WTC11 (cell line): ENCODE measurements around the gene ZFX. TPM values are rescaled to one million over a fixed set of nuclear protein-coding genes. Genes with fewer than 3 reads are reported as not detected.

Experiments
- ATAC-seq: fragments of 200-7000 bp; cut with Tn5 transposase; 2 replicates; pipeline ENCODE4 v1.10.0; 2021; ENCODE audit warnings: mild to moderate bottlenecking, moderate library complexity
- CTCF ChIA-PET: fragments of 300-600 bp; sonication (Branson Sonifier 250); formaldehyde crosslinking; loops from one replicate; lab custom pipeline; 2021; ENCODE audit warnings: antibody characterized with exemption; lab: Charles Lee
- POLR2A ChIA-PET: fragments of 350-600 bp; sonication (Branson Sonifier 250); formaldehyde crosslinking; loops from one replicate; lab custom pipeline; 2021; ENCODE audit warnings: antibody characterized with exemption; lab: Charles Lee
- DNase-seq: peaks from one replicate; pipeline ENCODE4 v3.0.0; 2021; ENCODE audit warnings: low spot score
- H3K27ac Mint-ChIP-seq: 2 replicates; pipeline ENCODE4 v1.8.0; 2021; ENCODE audit warnings: mixed read lengths
- H3K27me3 Mint-ChIP-seq: 2 replicates; pipeline ENCODE4 v1.8.0; 2021; ENCODE audit warnings: low read depth, mild to moderate bottlenecking, moderate library complexity, mixed read lengths
- H3K36me3 Mint-ChIP-seq: 2 replicates; pipeline ENCODE4 v1.8.0; 2021; ENCODE audit warnings: mixed read lengths
- H3K4me1 Mint-ChIP-seq: 2 replicates; pipeline ENCODE4 v1.8.0; 2022; ENCODE audit warnings: mixed read lengths
- H3K4me3 Mint-ChIP-seq: 2 replicates; pipeline ENCODE4 v1.8.0; 2021; ENCODE audit warnings: mild to moderate bottlenecking, moderate library complexity, mixed read lengths
- H3K9me3 Mint-ChIP-seq: 2 replicates; pipeline ENCODE4 v1.8.0; 2021; ENCODE audit warnings: mixed read lengths
- GABPB1 ChIP-seq: sonication (generic); formaldehyde crosslinking; IDR thresholded peaks from 2 replicates; pipeline ENCODE4 v1.8.1; 2023; ENCODE audit warnings: mild to moderate bottlenecking, missing genetic modification reagents
- NFATC4 ChIP-seq: fragments of 250-450 bp; sonication (Bioruptor Pico); IDR thresholded peaks from 2 replicates; pipeline ENCODE4 v1.9.0; 2021; ENCODE audit warnings: mild to moderate bottlenecking
- TP53 ChIP-seq: sonication (generic); formaldehyde crosslinking; IDR thresholded peaks from 2 replicates; pipeline ENCODE4 v1.8.1; 2023; ENCODE audit warnings: mild to moderate bottlenecking, missing genetic modification reagents
- ZNF396 ChIP-seq: fragments of 250-450 bp; sonication (Bioruptor Pico); IDR thresholded peaks from 2 replicates; pipeline ENCODE4 v1.8.0; 2021; ENCODE audit warnings: mild to moderate bottlenecking, moderate library complexity, borderline replicate concordance
- total RNA-seq: library from RNA; stranded (reverse); gene quantifications from 3 replicates; pipeline ENCODE4 v1.2.3, GENCODE V29; 2021
- TF ChIP-seq, protein P1 (sequence below): fragments of 250-450 bp; sonication (Bioruptor Pico); IDR thresholded peaks from 2 replicates; pipeline ENCODE4 v1.9.0; 2021; ENCODE audit warnings: mild to moderate bottlenecking
- TF ChIP-seq, protein P2 (sequence below): sonication (generic); formaldehyde crosslinking; IDR thresholded peaks from 2 replicates; pipeline ENCODE4 v1.8.1; 2023; ENCODE audit warnings: mild to moderate bottlenecking, missing genetic modification reagents, moderate library complexity
- TF ChIP-seq, protein P3 (sequence below): sonication (generic); formaldehyde crosslinking; conservative IDR thresholded peaks from 2 replicates; pipeline ENCODE4 v1.8.1; 2023; ENCODE audit warnings: mild to moderate bottlenecking, low read depth, missing genetic modification reagents, moderate library complexity
- TF ChIP-seq, protein P4 (sequence below): fragments of 250-450 bp; sonication (Bioruptor Pico); IDR thresholded peaks from 2 replicates; pipeline ENCODE4 v1.9.0; 2021; ENCODE audit warnings: moderate library complexity, mild to moderate bottlenecking, inconsistent platforms, borderline replicate concordance
- TF ChIP-seq, protein P5 (sequence below): sonication (generic); formaldehyde crosslinking; conservative IDR thresholded peaks from 2 replicates; pipeline ENCODE4 v1.8.1; 2022; ENCODE audit warnings: mild to moderate bottlenecking, missing genetic modification reagents
- TF ChIP-seq, protein P6 (sequence below): sonication (generic); formaldehyde crosslinking; IDR thresholded peaks from 2 replicates; pipeline ENCODE4 v1.8.0; 2023; ENCODE audit warnings: missing genetic modification reagents, mild to moderate bottlenecking, borderline replicate concordance
- TF ChIP-seq, protein P7 (sequence below): sonication (generic); formaldehyde crosslinking; IDR thresholded peaks from 2 replicates; pipeline ENCODE4 v1.8.0; 2023; ENCODE audit warnings: mild to moderate bottlenecking, missing genetic modification reagents

Gene ZFX
- total RNA-seq, 1 experiment from 2014 or later, result 19.3 TPM

DNA sequence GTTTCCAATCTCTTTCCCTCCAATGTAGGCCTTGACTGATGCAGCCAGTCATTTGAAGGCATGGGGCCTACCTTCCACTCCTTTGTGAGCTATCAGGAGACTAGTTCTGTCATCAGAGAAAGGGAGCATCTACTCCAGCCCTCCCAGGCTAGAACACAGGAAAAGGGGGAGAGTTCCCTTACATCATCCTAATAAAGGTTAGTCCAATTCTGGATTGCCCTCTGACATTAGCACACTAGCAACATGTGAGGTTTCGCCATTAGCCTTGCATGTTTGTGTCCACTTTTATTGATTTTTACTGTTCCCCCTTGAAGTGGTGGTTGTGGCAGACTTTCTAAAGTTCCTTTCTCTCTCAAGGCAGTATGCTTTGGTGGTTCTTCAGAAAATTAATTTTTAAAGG is 67.3 kb downstream of the ZFX start:
- ATAC-seq, result no peak
- Mint-ChIP-seq H3K9me3 (no peaks in the 10 kb centered on the region), H3K36me3 (no peaks in the 10 kb centered on the region), H3K4me1 (peaks cover 24% of the 10 kb centered on the region), H3K27me3 (no peaks in the 10 kb centered on the region), H3K27ac (peak overlapping the region; percentile 32; the same call in 1 of the 2 replicates), H3K4me3 (no peak overlapping the region)
- no peak for DNase-seq
- CTCF ChIA-PET, result no interaction called here
- POLR2A ChIA-PET, result no interaction called here
- TF ChIP-seq, protein P1, sequence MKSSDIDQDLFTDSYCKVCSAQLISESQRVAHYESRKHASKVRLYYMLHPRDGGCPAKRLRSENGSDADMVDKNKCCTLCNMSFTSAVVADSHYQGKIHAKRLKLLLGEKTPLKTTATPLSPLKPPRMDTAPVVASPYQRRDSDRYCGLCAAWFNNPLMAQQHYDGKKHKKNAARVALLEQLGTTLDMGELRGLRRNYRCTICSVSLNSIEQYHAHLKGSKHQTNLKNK (CRISPR knock-in tag), result no peak
- TF ChIP-seq, protein P2, sequence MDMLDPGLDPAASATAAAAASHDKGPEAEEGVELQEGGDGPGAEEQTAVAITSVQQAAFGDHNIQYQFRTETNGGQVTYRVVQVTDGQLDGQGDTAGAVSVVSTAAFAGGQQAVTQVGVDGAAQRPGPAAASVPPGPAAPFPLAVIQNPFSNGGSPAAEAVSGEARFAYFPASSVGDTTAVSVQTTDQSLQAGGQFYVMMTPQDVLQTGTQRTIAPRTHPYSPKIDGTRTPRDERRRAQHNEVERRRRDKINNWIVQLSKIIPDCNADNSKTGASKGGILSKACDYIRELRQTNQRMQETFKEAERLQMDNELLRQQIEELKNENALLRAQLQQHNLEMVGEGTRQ (CRISPR knock-in tag), result no peak
- TF ChIP-seq, protein P3, sequence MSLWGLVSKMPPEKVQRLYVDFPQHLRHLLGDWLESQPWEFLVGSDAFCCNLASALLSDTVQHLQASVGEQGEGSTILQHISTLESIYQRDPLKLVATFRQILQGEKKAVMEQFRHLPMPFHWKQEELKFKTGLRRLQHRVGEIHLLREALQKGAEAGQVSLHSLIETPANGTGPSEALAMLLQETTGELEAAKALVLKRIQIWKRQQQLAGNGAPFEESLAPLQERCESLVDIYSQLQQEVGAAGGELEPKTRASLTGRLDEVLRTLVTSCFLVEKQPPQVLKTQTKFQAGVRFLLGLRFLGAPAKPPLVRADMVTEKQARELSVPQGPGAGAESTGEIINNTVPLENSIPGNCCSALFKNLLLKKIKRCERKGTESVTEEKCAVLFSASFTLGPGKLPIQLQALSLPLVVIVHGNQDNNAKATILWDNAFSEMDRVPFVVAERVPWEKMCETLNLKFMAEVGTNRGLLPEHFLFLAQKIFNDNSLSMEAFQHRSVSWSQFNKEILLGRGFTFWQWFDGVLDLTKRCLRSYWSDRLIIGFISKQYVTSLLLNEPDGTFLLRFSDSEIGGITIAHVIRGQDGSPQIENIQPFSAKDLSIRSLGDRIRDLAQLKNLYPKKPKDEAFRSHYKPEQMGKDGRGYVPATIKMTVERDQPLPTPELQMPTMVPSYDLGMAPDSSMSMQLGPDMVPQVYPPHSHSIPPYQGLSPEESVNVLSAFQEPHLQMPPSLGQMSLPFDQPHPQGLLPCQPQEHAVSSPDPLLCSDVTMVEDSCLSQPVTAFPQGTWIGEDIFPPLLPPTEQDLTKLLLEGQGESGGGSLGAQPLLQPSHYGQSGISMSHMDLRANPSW (CRISPR knock-in tag), result no peak
- TF ChIP-seq GABPB1 (CRISPR knock-in tag), result 0 out of 2 replicates have a peak, but pooled peaks have one; percentile 25

DNA sequence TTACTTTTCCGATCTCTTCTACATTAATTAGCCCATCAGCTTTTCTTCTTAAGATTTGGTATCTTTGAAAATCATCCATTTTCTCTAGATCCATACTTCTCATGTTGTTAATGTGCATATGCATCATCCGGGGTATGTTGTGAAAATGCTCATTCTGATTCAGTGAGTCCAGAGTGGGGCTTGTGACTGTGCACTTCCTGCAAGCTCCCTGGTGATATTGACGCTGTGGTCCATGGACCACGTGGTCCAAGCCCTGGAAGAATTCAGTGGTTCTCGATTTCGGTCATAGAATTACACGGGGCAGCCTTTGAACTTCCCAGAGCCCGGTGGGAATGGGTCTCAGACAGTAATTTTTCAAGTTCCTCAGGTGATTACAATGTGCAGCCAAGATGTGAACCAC is 69.8 kb downstream of the ZFX start:
- Mint-ChIP-seq H3K27ac (no peak overlapping the region), H3K36me3 (no peaks in the 10 kb centered on the region), H3K4me1 (peaks cover 24% of the 10 kb centered on the region), H3K27me3 (no peaks in the 10 kb centered on the region), H3K9me3 (no peaks in the 10 kb centered on the region), H3K4me3 (no peak overlapping the region)
- POLR2A ChIA-PET, result no interaction called here
- no peak for ATAC-seq
- TF ChIP-seq, protein P4, sequence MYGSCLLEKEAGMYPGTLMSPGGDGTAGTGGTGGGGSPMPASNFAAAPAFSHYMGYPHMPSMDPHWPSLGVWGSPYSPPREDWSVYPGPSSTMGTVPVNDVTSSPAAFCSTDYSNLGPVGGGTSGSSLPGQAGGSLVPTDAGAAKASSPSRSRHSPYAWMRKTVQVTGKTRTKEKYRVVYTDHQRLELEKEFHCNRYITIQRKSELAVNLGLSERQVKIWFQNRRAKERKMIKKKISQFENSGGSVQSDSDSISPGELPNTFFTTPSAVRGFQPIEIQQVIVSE (CRISPR knock-in tag), result no peak
- TF ChIP-seq TP53 (no peak), NFATC4 (CRISPR knock-in tag) (no peak), ZNF396 (no peak)
- TF ChIP-seq, protein P5, sequence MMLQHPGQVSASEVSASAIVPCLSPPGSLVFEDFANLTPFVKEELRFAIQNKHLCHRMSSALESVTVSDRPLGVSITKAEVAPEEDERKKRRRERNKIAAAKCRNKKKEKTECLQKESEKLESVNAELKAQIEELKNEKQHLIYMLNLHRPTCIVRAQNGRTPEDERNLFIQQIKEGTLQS (CRISPR knock-in tag), result no peak
- TF ChIP-seq, protein P6, sequence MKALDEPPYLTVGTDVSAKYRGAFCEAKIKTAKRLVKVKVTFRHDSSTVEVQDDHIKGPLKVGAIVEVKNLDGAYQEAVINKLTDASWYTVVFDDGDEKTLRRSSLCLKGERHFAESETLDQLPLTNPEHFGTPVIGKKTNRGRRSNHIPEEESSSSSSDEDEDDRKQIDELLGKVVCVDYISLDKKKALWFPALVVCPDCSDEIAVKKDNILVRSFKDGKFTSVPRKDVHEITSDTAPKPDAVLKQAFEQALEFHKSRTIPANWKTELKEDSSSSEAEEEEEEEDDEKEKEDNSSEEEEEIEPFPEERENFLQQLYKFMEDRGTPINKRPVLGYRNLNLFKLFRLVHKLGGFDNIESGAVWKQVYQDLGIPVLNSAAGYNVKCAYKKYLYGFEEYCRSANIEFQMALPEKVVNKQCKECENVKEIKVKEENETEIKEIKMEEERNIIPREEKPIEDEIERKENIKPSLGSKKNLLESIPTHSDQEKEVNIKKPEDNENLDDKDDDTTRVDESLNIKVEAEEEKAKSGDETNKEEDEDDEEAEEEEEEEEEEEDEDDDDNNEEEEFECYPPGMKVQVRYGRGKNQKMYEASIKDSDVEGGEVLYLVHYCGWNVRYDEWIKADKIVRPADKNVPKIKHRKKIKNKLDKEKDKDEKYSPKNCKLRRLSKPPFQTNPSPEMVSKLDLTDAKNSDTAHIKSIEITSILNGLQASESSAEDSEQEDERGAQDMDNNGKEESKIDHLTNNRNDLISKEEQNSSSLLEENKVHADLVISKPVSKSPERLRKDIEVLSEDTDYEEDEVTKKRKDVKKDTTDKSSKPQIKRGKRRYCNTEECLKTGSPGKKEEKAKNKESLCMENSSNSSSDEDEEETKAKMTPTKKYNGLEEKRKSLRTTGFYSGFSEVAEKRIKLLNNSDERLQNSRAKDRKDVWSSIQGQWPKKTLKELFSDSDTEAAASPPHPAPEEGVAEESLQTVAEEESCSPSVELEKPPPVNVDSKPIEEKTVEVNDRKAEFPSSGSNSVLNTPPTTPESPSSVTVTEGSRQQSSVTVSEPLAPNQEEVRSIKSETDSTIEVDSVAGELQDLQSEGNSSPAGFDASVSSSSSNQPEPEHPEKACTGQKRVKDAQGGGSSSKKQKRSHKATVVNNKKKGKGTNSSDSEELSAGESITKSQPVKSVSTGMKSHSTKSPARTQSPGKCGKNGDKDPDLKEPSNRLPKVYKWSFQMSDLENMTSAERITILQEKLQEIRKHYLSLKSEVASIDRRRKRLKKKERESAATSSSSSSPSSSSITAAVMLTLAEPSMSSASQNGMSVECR (CRISPR knock-in tag), result no peak
- TF ChIP-seq, protein P1 (CRISPR knock-in tag), result no peak
- TF ChIP-seq, protein P2 (CRISPR knock-in tag), result no peak
- TF ChIP-seq, protein P7, sequence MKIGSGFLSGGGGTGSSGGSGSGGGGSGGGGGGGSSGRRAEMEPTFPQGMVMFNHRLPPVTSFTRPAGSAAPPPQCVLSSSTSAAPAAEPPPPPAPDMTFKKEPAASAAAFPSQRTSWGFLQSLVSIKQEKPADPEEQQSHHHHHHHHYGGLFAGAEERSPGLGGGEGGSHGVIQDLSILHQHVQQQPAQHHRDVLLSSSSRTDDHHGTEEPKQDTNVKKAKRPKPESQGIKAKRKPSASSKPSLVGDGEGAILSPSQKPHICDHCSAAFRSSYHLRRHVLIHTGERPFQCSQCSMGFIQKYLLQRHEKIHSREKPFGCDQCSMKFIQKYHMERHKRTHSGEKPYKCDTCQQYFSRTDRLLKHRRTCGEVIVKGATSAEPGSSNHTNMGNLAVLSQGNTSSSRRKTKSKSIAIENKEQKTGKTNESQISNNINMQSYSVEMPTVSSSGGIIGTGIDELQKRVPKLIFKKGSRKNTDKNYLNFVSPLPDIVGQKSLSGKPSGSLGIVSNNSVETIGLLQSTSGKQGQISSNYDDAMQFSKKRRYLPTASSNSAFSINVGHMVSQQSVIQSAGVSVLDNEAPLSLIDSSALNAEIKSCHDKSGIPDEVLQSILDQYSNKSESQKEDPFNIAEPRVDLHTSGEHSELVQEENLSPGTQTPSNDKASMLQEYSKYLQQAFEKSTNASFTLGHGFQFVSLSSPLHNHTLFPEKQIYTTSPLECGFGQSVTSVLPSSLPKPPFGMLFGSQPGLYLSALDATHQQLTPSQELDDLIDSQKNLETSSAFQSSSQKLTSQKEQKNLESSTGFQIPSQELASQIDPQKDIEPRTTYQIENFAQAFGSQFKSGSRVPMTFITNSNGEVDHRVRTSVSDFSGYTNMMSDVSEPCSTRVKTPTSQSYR, result no peak
- no peak for DNase-seq
- CTCF ChIA-PET, result no interaction called here
